Ectodermal cell (in vitro differentiated cells): ENCODE data around the gene CCDC116.
"Not testable (repeated sequence)": the region's sequence is repeated elsewhere in the genome, so short reads cannot be mapped to it uniquely, and the experiment has no call there.

Experiments
- H3K27ac ChIP-seq: 2 replicates; pipeline ENCODE4 v1.7.0; 2013; ENCODE audit warnings: mild to moderate bottlenecking, low read depth, low read length; ENCODE audit not compliant: insufficient read depth, poor library complexity, severe bottlenecking
- H3K27me3 ChIP-seq: 2 replicates; pipeline ENCODE4 v1.7.0; 2013; ENCODE audit warnings: mild to moderate bottlenecking, low read length; ENCODE audit not compliant: insufficient read depth, control insufficient read depth, poor library complexity, severe bottlenecking
- H3K36me3 ChIP-seq: one replicate; pipeline ENCODE4 v1.7.0; 2013; ENCODE audit warnings: low read length; ENCODE audit not compliant: control insufficient read depth, insufficient read depth
- H3K4me1 ChIP-seq: one replicate; pipeline ENCODE4 v1.7.0; 2013; ENCODE audit warnings: low read length; ENCODE audit not compliant: control insufficient read depth, insufficient read depth
- H3K4me3 ChIP-seq: 2 replicates; pipeline ENCODE4 v1.7.0; 2013; ENCODE audit warnings: low read depth, low read length, control low read depth; ENCODE audit not compliant: insufficient read depth
- H3K9me3 ChIP-seq: 2 replicates; pipeline ENCODE4 v1.7.0; 2013; ENCODE audit warnings: mild to moderate bottlenecking, low read length, moderate library complexity; ENCODE audit not compliant: control insufficient read depth
- WGBS, 2 experiments: methylation state at CpG; one replicate each; pipeline ENCODE4 v1.1.7; 2013; ENCODE audit warnings: missing lambda C conversion rate in 2 of 2; 5-methylcytosine and 5-hydroxymethylcytosine counted together

CCDC116 gene

GRCh38 chr22:21669026-21669425 is 36.5 kb downstream of the CCDC116 start:
- WGBS, 2 experiments, result 91 to 92% methylated on average over 9 of the region's 9 CpGs
- H3K4me3 ChIP-seq, result no peak overlapping the region
- no peaks in the 10 kb centered on the region for H3K36me3 ChIP-seq
- no peak overlapping the region for H3K27ac ChIP-seq
- H3K27me3 ChIP-seq, result no peaks in the 10 kb centered on the region
- no peaks in the 10 kb centered on the region for H3K9me3 ChIP-seq
- H3K4me1 ChIP-seq, result no peaks in the 10 kb centered on the region

- H3K36me3 ChIP-seq, result no peaks in the 10 kb centered on the region
- 93 to 95% methylated on average over 6 of the region's 6 CpGs for WGBS, 2 experiments
Measured at GRCh38 chr22:21672107-21672629, 39.6 kb downstream of the CCDC116 start.

GRCh38 chr22:21673534-21674321 is 41.2 kb downstream of the CCDC116 start:
- 90 to 93% methylated on average over 10 to 12 of the region's 12 CpGs for WGBS, 2 experiments
- Histone ChIP-seq H3K9me3 (no peaks in the 10 kb centered on the region), H3K4me1 (no peaks in the 10 kb centered on the region), H3K27me3 (no peaks in the 10 kb centered on the region), H3K36me3 (no peaks in the 10 kb centered on the region), H3K4me3 (no peak overlapping the region), H3K27ac (no peak overlapping the region)

More at GRCh38 chr22:21672107-21672629, 39.6 kb downstream of the CCDC116 start:
- no peaks in the 10 kb centered on the region for H3K27me3 ChIP-seq
- no peaks in the 10 kb centered on the region for H3K9me3 ChIP-seq
- H3K27ac ChIP-seq, result no peak overlapping the region
- H3K4me1 ChIP-seq, result no peaks in the 10 kb centered on the region
- no peak overlapping the region for H3K4me3 ChIP-seq

- Histone ChIP-seq H3K4me3 (no peak overlapping the region), H3K4me1 (no peaks in the 10 kb centered on the region), H3K27me3 (no peaks in the 10 kb centered on the region), H3K9me3 (no peaks in the 10 kb centered on the region), H3K36me3 (no peaks in the 10 kb centered on the region), H3K27ac (no peak overlapping the region)
- 93 to 95% methylated on average over 12 of the region's 12 CpGs for WGBS, 2 experiments
Measured at GRCh38 chr22:21674638-21675245, 42.2 kb downstream of the CCDC116 start.

- Histone ChIP-seq H3K27ac (no peak overlapping the region), H3K36me3 (peaks cover 3% of the 10 kb centered on the region), H3K27me3 (no peaks in the 10 kb centered on the region), H3K4me3 (no peak overlapping the region), H3K4me1 (no peaks in the 10 kb centered on the region), H3K9me3 (no peaks in the 10 kb centered on the region)
- WGBS, 2 experiments, result 91 to 95% methylated on average over 15 of the region's 15 CpGs
Measured at GRCh38 chr22:21677606-21678443, 45.3 kb downstream of the CCDC116 start.

- 95% methylated on average over 12 of the region's 12 CpGs for WGBS, 2 experiments
- not testable (repeated sequence) for H3K4me1 ChIP-seq, H3K36me3 ChIP-seq, H3K27me3 ChIP-seq, H3K9me3 ChIP-seq, H3K27ac ChIP-seq, H3K4me3 ChIP-seq
Measured at GRCh38 chr22:21678842-21679241, 46.3 kb downstream of the CCDC116 start.

- Histone ChIP-seq H3K27me3 (no peaks in the 10 kb centered on the region), H3K27ac (no peak overlapping the region), H3K4me1 (no peaks in the 10 kb centered on the region), H3K4me3 (no peak overlapping the region), H3K36me3 (peaks cover 4% of the 10 kb centered on the region), H3K9me3 (no peaks in the 10 kb centered on the region)
- 90 to 96% methylated on average over 4 of the region's 4 CpGs for WGBS, 2 experiments
Measured at GRCh38 chr22:21679383-21679782, 46.8 kb downstream of the CCDC116 start.

GRCh38 chr22:21680830-21681565 is 48.4 kb downstream of the CCDC116 start:
- no peaks in the 10 kb centered on the region for H3K9me3 ChIP-seq
- H3K27me3 ChIP-seq, result no peaks in the 10 kb centered on the region
- no peak overlapping the region for H3K4me3 ChIP-seq
- no peaks in the 10 kb centered on the region for H3K4me1 ChIP-seq
- 96 to 97% methylated on average over 21 of the region's 21 CpGs for WGBS, 2 experiments
- peaks cover 4% of the 10 kb centered on the region for H3K36me3 ChIP-seq
- no peak overlapping the region for H3K27ac ChIP-seq

- Histone ChIP-seq H3K27ac (no peak overlapping the region), H3K27me3 (no peaks in the 10 kb centered on the region), H3K4me1 (no peaks in the 10 kb centered on the region), H3K4me3 (no peak overlapping the region), H3K9me3 (no peaks in the 10 kb centered on the region), H3K36me3 (peaks cover 4% of the 10 kb centered on the region)
- 94 to 95% methylated on average over 24 of the region's 24 CpGs for WGBS, 2 experiments
Measured at GRCh38 chr22:21681566-21682370, 49.2 kb downstream of the CCDC116 start.
